NOMO-1 treated with DMSO at 0.1 percent for 48 hours (cell line): ENCODE results near the gene AMOTL2.

Source experiments
- DNase-seq: peaks from one replicate; lab custom pipeline; 2025; ENCODE audit not compliant: unreplicated experiment; lab: John Stamatoyannopoulos, UW

AMOTL2 gene

GRCh38 chr3:134374105-134374790 lies at the start of gene AMOTL2:
Gene AMOTL2, minus strand, starts transcription at chr3:134374447. Its CDS starts 3,014 bp downstream, at chr3:134371433.
- DNase-seq: peak; percentile 65

- DNase-seq: no peak
Observed at GRCh38 chr3:134423153-134423552, 48.9 kb upstream of the AMOTL2 start.

GRCh38 chr3:134419960-134420321 lies 45.7 kb upstream of the AMOTL2 start:
- no peak for DNase-seq

- no peak for DNase-seq
Observed at GRCh38 chr3:134419214-134419959, 45.1 kb upstream of the AMOTL2 start.

GRCh38 chr3:134409041-134409440 lies 34.8 kb upstream of the AMOTL2 start:
- DNase-seq: no peak

- no peak for DNase-seq
Observed at GRCh38 chr3:134407239-134407625, 33.0 kb upstream of the AMOTL2 start.

GRCh38 chr3:134406331-134407238 lies 32.3 kb upstream of the AMOTL2 start:
- no peak for DNase-seq

GRCh38 chr3:134404366-134404885 lies 30.2 kb upstream of the AMOTL2 start:
- no peak for DNase-seq

GRCh38 chr3:134397755-134398154 lies 23.5 kb upstream of the AMOTL2 start:
- no peak for DNase-seq

- no peak for DNase-seq
Observed at GRCh38 chr3:134395103-134395502, 20.9 kb upstream of the AMOTL2 start.

GRCh38 chr3:134394380-134394779 lies 20.1 kb upstream of the AMOTL2 start:
- DNase-seq: no peak

GRCh38 chr3:134393074-134393473 lies 18.8 kb upstream of the AMOTL2 start:
- no peak for DNase-seq

- no peak for DNase-seq
Observed at GRCh38 chr3:134392336-134392983, 18.2 kb upstream of the AMOTL2 start.

GRCh38 chr3:134389865-134390264 lies 15.6 kb upstream of the AMOTL2 start:
- no peak for DNase-seq

- no peak for DNase-seq
Observed at GRCh38 chr3:134388788-134389485, 14.7 kb upstream of the AMOTL2 start.

GRCh38 chr3:134388292-134388691 lies 14.0 kb upstream of the AMOTL2 start:
- no peak for DNase-seq

GRCh38 chr3:134387293-134387692 lies 13.0 kb upstream of the AMOTL2 start:
- DNase-seq: no peak

- DNase-seq: no peak
Observed at GRCh38 chr3:134384963-134385362, 10.7 kb upstream of the AMOTL2 start.

GRCh38 chr3:134381831-134382442 lies 7.7 kb upstream of the AMOTL2 start:
- DNase-seq: no peak

- DNase-seq: no peak
Observed at GRCh38 chr3:134381076-134381475, 6.8 kb upstream of the AMOTL2 start.
